HG03175 (cell line): Measurements from ENCODE around the gene NTN1.

Experiments used
- ATAC-seq: cut with Tn5 transposase; IDR thresholded peaks from one replicate; pipeline ENCODE4 v1.9.1; 2021; ENCODE audit warnings: mild to moderate bottlenecking, moderate library complexity; ENCODE audit not compliant: unreplicated experiment

Gene NTN1

GRCh38 chr17:9035249-9035648 is 13.9 kb downstream of the NTN1 start:
- ATAC-seq, result no peak

GRCh38 chr17:9036336-9036735 is 15.0 kb downstream of the NTN1 start:
- no peak for ATAC-seq

GRCh38 chr17:9037736-9038135 is 16.4 kb downstream of the NTN1 start:
- no peak for ATAC-seq

- ATAC-seq, result no peak
Observed at GRCh38 chr17:9038380-9038779, 17.1 kb downstream of the NTN1 start.

GRCh38 chr17:9044772-9045463 is 23.6 kb downstream of the NTN1 start:
- no peak for ATAC-seq

GRCh38 chr17:9050801-9051401 is 29.6 kb downstream of the NTN1 start:
- ATAC-seq, result no peak

GRCh38 chr17:9051561-9051960 is 30.3 kb downstream of the NTN1 start:
- ATAC-seq, result no peak

- ATAC-seq, result no peak
Observed at GRCh38 chr17:9052921-9053320, 31.6 kb downstream of the NTN1 start.

GRCh38 chr17:9053406-9053805 is 32.1 kb downstream of the NTN1 start:
- ATAC-seq, result no peak

GRCh38 chr17:9054126-9054975 is 33.0 kb downstream of the NTN1 start:
- ATAC-seq, result no peak

GRCh38 chr17:9055281-9055680 is 34.0 kb downstream of the NTN1 start:
- ATAC-seq, result no peak

- no peak for ATAC-seq
Observed at GRCh38 chr17:9056566-9056965, 35.3 kb downstream of the NTN1 start.

- no peak for ATAC-seq
Observed at GRCh38 chr17:9057310-9057709, 36.0 kb downstream of the NTN1 start.

GRCh38 chr17:9062399-9062902 is 41.1 kb downstream of the NTN1 start:
- no peak for ATAC-seq

GRCh38 chr17:9064311-9064834 is 43.1 kb downstream of the NTN1 start:
- no peak for ATAC-seq

- ATAC-seq, result no peak
Observed at GRCh38 chr17:9071016-9071415, 49.7 kb downstream of the NTN1 start.

GRCh38 chr17:9071811-9072498 is 50.6 kb downstream of the NTN1 start:
- ATAC-seq, result no peak

- ATAC-seq, result no peak
Observed at GRCh38 chr17:9072696-9073339, 51.5 kb downstream of the NTN1 start.

GRCh38 chr17:9074131-9074530 is 52.8 kb downstream of the NTN1 start:
- ATAC-seq, result no peak

- ATAC-seq, result no peak
Observed at GRCh38 chr17:9079461-9080103, 58.3 kb downstream of the NTN1 start.
